ENCODE data around the gene BCAS3.
"Not testable (repeated sequence)": the region's sequence is repeated elsewhere in the genome, so short reads cannot be mapped to it uniquely, and the experiment has no call there.

The BCAS3 gene

DNA sequence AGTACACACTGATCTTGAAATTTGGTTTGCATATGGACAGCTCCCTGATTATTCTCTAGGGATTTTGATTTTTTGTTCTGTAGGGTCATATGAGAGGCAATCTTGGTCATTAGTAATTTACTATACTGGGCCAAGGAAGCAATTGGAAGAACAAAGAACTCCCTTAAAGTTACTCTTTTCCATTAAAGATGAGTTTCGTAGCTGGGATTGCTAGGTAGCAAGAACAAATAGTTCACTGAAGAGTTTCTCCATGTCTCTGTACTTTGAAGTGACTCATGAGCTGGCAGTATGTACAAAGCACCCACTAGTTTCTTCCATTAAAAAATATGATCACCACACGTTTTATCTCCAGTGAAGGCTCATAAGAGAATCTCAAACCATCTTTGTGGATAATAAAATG is 6.2 kb upstream of the BCAS3 start:
- TF ChIP-seq, protein P1, sequence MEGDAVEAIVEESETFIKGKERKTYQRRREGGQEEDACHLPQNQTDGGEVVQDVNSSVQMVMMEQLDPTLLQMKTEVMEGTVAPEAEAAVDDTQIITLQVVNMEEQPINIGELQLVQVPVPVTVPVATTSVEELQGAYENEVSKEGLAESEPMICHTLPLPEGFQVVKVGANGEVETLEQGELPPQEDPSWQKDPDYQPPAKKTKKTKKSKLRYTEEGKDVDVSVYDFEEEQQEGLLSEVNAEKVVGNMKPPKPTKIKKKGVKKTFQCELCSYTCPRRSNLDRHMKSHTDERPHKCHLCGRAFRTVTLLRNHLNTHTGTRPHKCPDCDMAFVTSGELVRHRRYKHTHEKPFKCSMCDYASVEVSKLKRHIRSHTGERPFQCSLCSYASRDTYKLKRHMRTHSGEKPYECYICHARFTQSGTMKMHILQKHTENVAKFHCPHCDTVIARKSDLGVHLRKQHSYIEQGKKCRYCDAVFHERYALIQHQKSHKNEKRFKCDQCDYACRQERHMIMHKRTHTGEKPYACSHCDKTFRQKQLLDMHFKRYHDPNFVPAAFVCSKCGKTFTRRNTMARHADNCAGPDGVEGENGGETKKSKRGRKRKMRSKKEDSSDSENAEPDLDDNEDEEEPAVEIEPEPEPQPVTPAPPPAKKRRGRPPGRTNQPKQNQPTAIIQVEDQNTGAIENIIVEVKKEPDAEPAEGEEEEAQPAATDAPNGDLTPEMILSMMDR (IDR thresholded peaks at IDR 0.05; ENCODE audit: insufficient read depth, low read depth, low read length, missing control alignments): no peak
- DNase-seq (ENCODE audit: low read depth): no peak
- no peak overlapping the region for H3K4me3 ChIP-seq (ENCODE audit: low read depth, low read length)

DNA sequence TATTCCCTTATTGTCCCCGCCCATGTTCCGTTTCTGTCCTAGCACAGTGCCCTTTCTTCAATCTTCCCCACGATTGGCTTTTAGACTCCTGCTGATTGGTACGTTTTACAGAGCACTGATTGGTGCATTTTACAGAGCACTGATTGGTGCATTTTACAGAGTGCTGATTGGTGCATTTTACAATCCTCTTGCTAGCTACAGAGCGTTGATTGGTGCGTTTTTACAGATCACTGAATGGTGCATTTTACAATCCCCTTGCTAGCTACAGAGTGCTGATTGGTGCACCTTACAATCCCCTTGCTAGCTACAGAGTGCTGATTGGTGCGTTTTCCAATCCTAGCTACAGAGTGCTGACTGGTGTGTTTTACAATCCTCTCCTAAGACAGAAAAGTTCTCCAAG is 3.0 kb upstream of the BCAS3 start:
- H3K4me3 ChIP-seq (ENCODE audit: low read depth, low read length); DNase-seq (ENCODE audit: low read depth): not testable (repeated sequence)

DNA sequence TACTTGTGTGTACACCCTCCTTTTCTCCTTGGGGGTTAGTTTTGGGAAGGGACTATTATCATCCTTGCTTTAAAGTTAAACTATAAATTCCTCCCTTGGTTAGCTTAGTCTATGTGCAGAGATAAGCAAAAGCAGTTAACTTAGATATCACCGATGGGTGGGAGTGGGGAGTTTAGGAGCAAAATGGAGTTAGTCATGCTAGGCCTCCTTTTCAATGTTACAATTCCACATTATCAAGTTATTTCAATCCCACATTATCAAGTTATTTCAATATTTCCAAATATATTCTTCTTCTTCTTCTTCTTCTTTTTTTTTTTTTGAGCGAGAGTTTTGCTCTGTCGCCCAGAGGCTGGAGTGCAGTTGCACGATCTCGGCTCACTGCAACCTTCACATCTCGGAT is 1.7 kb upstream of the BCAS3 start:
- TF ChIP-seq, protein P1 (IDR thresholded peaks at IDR 0.05; ENCODE audit: insufficient read depth, low read depth, low read length, missing control alignments): no peak
- no peak overlapping the region for H3K4me3 ChIP-seq (ENCODE audit: low read depth, low read length)
- DNase-seq (ENCODE audit: low read depth): no peak

DNA sequence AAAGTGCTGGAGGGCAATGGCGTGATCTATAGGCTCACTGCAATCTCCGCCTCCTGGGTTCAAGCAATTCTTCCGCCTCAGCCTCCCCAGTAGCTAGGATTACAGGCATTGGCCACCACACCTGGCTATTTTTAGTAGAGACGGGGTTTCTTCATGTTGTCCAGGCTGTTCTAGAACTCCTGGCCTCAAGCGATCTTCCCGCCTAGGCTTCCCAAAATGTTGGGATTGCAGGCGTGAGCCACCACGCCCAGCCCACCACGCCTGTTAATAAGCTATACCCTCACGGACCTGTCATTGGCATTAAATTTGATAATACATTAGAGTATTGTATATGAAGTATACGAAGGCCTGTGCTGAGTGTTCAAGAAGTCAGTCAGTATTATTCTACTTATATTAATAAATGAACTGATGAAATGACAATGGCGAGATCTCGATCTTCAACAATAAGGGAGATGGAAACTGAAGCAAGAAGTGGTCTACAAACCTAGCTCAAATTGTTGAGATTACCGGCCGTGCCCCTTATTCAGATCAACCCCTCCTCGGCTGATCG is 818 bp upstream of the BCAS3 start:
- TF ChIP-seq, protein P1 (IDR thresholded peaks at IDR 0.05; ENCODE audit: insufficient read depth, low read depth, low read length, missing control alignments): no peak
- H3K4me3 ChIP-seq (ENCODE audit: low read depth, low read length): peak overlapping the region; percentile 64
- DNase-seq (ENCODE audit: low read depth): no peak

DNA sequence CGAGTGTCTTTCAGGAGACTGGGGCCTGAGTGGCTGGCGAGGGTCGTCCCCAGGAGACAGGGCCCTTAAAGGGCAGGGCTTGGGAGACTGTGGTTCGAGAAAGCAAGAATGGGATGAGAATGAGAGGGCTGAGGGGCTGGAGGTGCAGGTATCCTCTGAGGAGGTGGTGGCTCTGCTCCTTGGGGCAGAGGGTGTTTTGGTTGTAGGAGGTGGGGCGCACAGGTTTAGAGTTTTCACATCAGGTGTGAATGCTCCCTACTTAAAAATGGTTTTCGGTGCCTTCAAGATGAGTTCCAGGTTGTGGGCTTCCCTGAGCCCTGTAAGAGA is 430 bp downstream of the BCAS3 start:
- TF ChIP-seq, protein P1 (IDR thresholded peaks at IDR 0.05; ENCODE audit: insufficient read depth, low read depth, low read length, missing control alignments): no peak
- DNase-seq (ENCODE audit: low read depth): no peak
- H3K4me3 ChIP-seq (ENCODE audit: low read depth, low read length): peak overlapping the region; percentile 64

DNA sequence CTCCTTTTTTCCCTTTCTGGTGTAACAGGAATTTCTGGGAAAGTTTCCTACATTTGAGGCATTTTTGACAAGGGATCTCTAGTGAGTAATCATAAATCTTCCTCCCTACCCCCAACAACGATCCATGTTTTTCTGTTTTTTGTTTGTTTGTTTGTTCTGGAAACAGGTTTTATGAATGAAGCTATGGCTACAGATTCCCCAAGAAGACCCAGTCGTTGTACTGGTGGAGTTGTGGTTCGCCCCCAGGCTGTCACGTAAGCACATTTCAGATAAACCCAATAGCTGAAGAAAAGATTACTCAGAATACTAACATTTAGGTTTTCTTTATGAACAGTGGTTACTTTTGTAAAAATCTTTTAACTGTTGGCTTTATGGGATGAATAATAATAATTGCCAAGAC is 1.6 kb downstream of the BCAS3 start:
- TF ChIP-seq, protein P1 (IDR thresholded peaks at IDR 0.05; ENCODE audit: insufficient read depth, low read depth, low read length, missing control alignments): no peak
- no peak overlapping the region for H3K4me3 ChIP-seq (ENCODE audit: low read depth, low read length)
- DNase-seq (ENCODE audit: low read depth): no peak

DNA sequence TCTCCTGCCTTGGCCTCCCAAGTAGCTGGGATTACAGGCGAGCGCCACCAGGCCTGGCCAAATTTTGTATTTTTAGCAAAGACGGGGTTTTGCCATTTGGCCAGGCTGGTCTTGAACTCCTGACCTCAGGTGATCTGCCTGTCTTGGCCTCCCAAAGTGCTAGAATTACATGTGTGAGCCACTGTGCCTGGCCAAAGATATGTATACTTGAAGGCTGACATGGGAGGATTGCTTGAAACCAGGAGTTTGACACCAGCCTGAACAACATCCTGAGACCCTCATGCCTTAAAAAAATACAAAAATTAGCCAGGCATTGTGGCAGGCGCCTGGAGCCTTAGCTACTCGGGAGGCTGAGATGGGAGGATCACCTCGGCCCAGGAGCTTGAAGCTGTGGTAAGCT is 3.1 kb downstream of the BCAS3 start:
- TF ChIP-seq, protein P1 (IDR thresholded peaks at IDR 0.05; ENCODE audit: insufficient read depth, low read depth, low read length, missing control alignments): no peak
- no peak overlapping the region for H3K4me3 ChIP-seq (ENCODE audit: low read depth, low read length)
- no peak for DNase-seq (ENCODE audit: low read depth)

Data from GM12865 (cell line).